Neutrophil (primary cell): Measurements from ENCODE around the gene EVI5L.

Experiments used
- H3K27ac ChIP-seq: fragments of 200-600 bp; sonication (generic); 2 replicates; pipeline ENCODE4 v1.5.1; 2016; ENCODE audit warnings: mild to moderate bottlenecking, moderate library complexity
- H3K27me3 ChIP-seq: fragments of 200-600 bp; sonication (generic); 2 replicates; pipeline ENCODE4 v1.6.0; 2016; ENCODE audit warnings: mild to moderate bottlenecking
- H3K36me3 ChIP-seq: fragments of 200-600 bp; sonication (generic); 2 replicates; pipeline ENCODE4 v1.5.1; 2017
- H3K4me1 ChIP-seq, 2 experiments: fragments of 200-600 bp in 1 of 2; sonication (generic) in 1 of 2; 1 replicate in 1 of 2; 2 replicates in 1 of 2; pipeline versions ENCODE4 v1.5.1 to v1.6.1; 2013 to 2016; ENCODE audit warnings: low read depth in 1 of 2, low read length in 1 of 2, mild to moderate bottlenecking in 1 of 2, moderate library complexity in 1 of 2; ENCODE audit not compliant: control insufficient read depth in 1 of 2, insufficient read depth in 1 of 2
- H3K4me3 ChIP-seq, 2 experiments: fragments of 200-600 bp in 1 of 2; sonication (generic) in 1 of 2; 1 replicate in 1 of 2; 2 replicates in 1 of 2; pipeline ENCODE4 v1.5.1; 2013 to 2016; ENCODE audit warnings: low read depth in 1 of 2, low read length in 1 of 2, mild to moderate bottlenecking in 1 of 2, moderate library complexity in 1 of 2
- H3K9me3 ChIP-seq: fragments of 200-600 bp; sonication (generic); 2 replicates; pipeline ENCODE4 v1.5.1; 2016
- CTCF ChIP-seq: fragments of 200-600 bp; sonication (generic); IDR thresholded peaks from 2 replicates; pipeline ENCODE4 v1.5.1; 2016; ENCODE audit warnings: antibody characterized with exemption

EVI5L gene

GRCh38 chr19:7845390-7846154 is 15.6 kb downstream of the EVI5L start:
- peaks cover 3% of the 10 kb centered on the region for H3K36me3 ChIP-seq
- no peaks in the 10 kb centered on the region for H3K9me3 ChIP-seq
- no peaks in the 10 kb centered on the region for H3K4me1 ChIP-seq
- no peak overlapping the region for H3K4me3 ChIP-seq
- no peak for TF ChIP-seq CTCF
- no peak overlapping the region for H3K27ac ChIP-seq
- H3K27me3 ChIP-seq = no peaks in the 10 kb centered on the region

- Histone ChIP-seq H3K4me3 (no peak overlapping the region), H3K36me3 (peaks cover 4% of the 10 kb centered on the region), H3K27me3 (no peaks in the 10 kb centered on the region), H3K9me3 (no peaks in the 10 kb centered on the region), H3K4me1 (no peaks in the 10 kb centered on the region), H3K27ac (no peak overlapping the region)
- TF ChIP-seq CTCF = no peak
These were observed 16.2 kb downstream of the EVI5L start for GRCh38 chr19:7846155-7846646.

GRCh38 chr19:7847664-7848063 is 17.6 kb downstream of the EVI5L start:
- TF ChIP-seq CTCF = no peak
- Histone ChIP-seq H3K4me1 (no peaks in the 10 kb centered on the region), H3K27ac (no peak overlapping the region), H3K4me3 (no peak overlapping the region), H3K27me3 (no peaks in the 10 kb centered on the region), H3K9me3 (no peaks in the 10 kb centered on the region), H3K36me3 (peaks cover 4% of the 10 kb centered on the region)

- no peak for TF ChIP-seq CTCF
- Histone ChIP-seq H3K4me3 (no peak overlapping the region), H3K9me3 (no peaks in the 10 kb centered on the region), H3K36me3 (peaks cover 4% of the 10 kb centered on the region), H3K4me1 (peaks cover 0 to 7% of the 10 kb centered on the region in 2 experiments), H3K27ac (no peak overlapping the region), H3K27me3 (no peaks in the 10 kb centered on the region)
These were observed 18.9 kb downstream of the EVI5L start for GRCh38 chr19:7848779-7849457.

GRCh38 chr19:7849631-7849999 is 19.6 kb downstream of the EVI5L start:
- H3K9me3 ChIP-seq = no peaks in the 10 kb centered on the region
- H3K36me3 ChIP-seq = peaks cover 4% of the 10 kb centered on the region
- no peak overlapping the region for H3K4me3 ChIP-seq

More at GRCh38 chr19:7849631-7849999, 19.6 kb downstream of the EVI5L start:
- H3K4me1 ChIP-seq = peaks cover 0 to 7% of the 10 kb centered on the region in 2 experiments
- no peak for TF ChIP-seq CTCF
- H3K27me3 ChIP-seq = no peaks in the 10 kb centered on the region
- H3K27ac ChIP-seq = no peak overlapping the region
